ENCODE measurements around the gene CALR3.
"Not testable (repeated sequence)": the region's sequence is repeated elsewhere in the genome, so short reads cannot be mapped to it uniquely, and the experiment has no call there.

Gene CALR3

GRCh38 chr19:16455489-16455888 lies 40.5 kb downstream of the CALR3 start:
- DNase-seq, result no peak

GRCh38 chr19:16454351-16454918 lies 41.5 kb downstream of the CALR3 start:
- no peak for DNase-seq

- no peak for DNase-seq
Observed at GRCh38 chr19:16452325-16452724, 43.6 kb downstream of the CALR3 start.

GRCh38 chr19:16449330-16449961 lies 46.5 kb downstream of the CALR3 start:
- peak; percentile 39 for DNase-seq

- not testable (repeated sequence) for DNase-seq
Observed at GRCh38 chr19:16448872-16449271, 47.1 kb downstream of the CALR3 start.

- no peak for DNase-seq
Observed at GRCh38 chr19:16446724-16447368, 49.1 kb downstream of the CALR3 start.

- DNase-seq, result no peak
Observed at GRCh38 chr19:16446108-16446723, 49.8 kb downstream of the CALR3 start.

GRCh38 chr19:16445238-16446107 lies 50.5 kb downstream of the CALR3 start:
- DNase-seq, result no peak

- no peak for DNase-seq
Observed at GRCh38 chr19:16444269-16444600, 51.7 kb downstream of the CALR3 start.

GRCh38 chr19:16442386-16443276 lies 53.3 kb downstream of the CALR3 start:
- no peak for DNase-seq

GRCh38 chr19:16441661-16442162 lies 54.3 kb downstream of the CALR3 start:
- no peak for DNase-seq

- no peak for DNase-seq
Observed at GRCh38 chr19:16436780-16437332, 59.1 kb downstream of the CALR3 start.

- DNase-seq, result no peak
Observed at GRCh38 chr19:16435999-16436650, 59.8 kb downstream of the CALR3 start.

GRCh38 chr19:16435238-16435917 lies 60.6 kb downstream of the CALR3 start:
- no peak for DNase-seq

GRCh38 chr19:16433986-16434385 lies 62.0 kb downstream of the CALR3 start:
- no peak for DNase-seq

GRCh38 chr19:16429759-16430091 lies 66.2 kb downstream of the CALR3 start:
- no peak for DNase-seq

- peak; percentile 8 for DNase-seq
Observed at GRCh38 chr19:16429066-16429758, 66.8 kb downstream of the CALR3 start.

Data from central memory CD4-positive, alpha-beta T cell (primary cell).